Astrocyte (in vitro differentiated cells and primary cell): ENCODE results near the gene TH. TPM values are rescaled to one million over a fixed set of nuclear protein-coding genes. Genes with fewer than 3 reads are reported as not detected.
A peak's percentile ranks its signal among the peaks of the same experiment; 100 is the strongest.
"Not testable (repeated sequence)": the region's sequence is repeated elsewhere in the genome, so short reads cannot be mapped to it uniquely, and the experiment has no call there.

Experiments
- DNase-seq: peaks from one replicate; pipeline ENCODE4 v3.0.0-alpha.2; 2010; ENCODE audit warnings: low read depth
- FAIRE-seq: peaks from 2 replicates; lab custom pipeline; 2011; peaks lifted over from hg19 to GRCh38; lab: Jason Lieb, UNC
- H2AFZ ChIP-seq: 2 replicates; pipeline ENCODE4 v1.6.0; 2012; ENCODE audit warnings: low read depth, low read length, inconsistent platforms
- H3K27ac ChIP-seq: 2 replicates; pipeline ENCODE4 v1.5.1; 2011; ENCODE audit warnings: low read depth, low read length, inconsistent platforms
- H3K27me3 ChIP-seq: 2 replicates; pipeline ENCODE4 v1.6.0; 2011; ENCODE audit warnings: low read length, inconsistent platforms; ENCODE audit not compliant: insufficient read depth
- H3K36me3 ChIP-seq: 2 replicates; pipeline ENCODE4 v1.5.1; 2011; ENCODE audit warnings: low read length, inconsistent platforms; ENCODE audit not compliant: insufficient read depth
- H3K4me1 ChIP-seq: 2 replicates; pipeline ENCODE4 v1.5.1; 2011; ENCODE audit warnings: low read length, inconsistent platforms; ENCODE audit not compliant: insufficient read depth
- H3K4me2 ChIP-seq: 2 replicates; pipeline ENCODE4 v1.6.0; 2012; ENCODE audit warnings: low read length, inconsistent platforms
- H3K4me3 ChIP-seq: 2 replicates; pipeline ENCODE4 v1.5.1; 2011; ENCODE audit warnings: low read depth, mild to moderate bottlenecking, low read length, inconsistent platforms; ENCODE audit not compliant: insufficient read depth
- H3K79me2 ChIP-seq: 2 replicates; pipeline ENCODE4 v1.6.0; 2012; ENCODE audit warnings: mild to moderate bottlenecking, low read length, inconsistent platforms; ENCODE audit not compliant: insufficient read depth
- H3K9ac ChIP-seq: 2 replicates; pipeline ENCODE4 v1.6.0; 2012; ENCODE audit warnings: mild to moderate bottlenecking, low read length, inconsistent platforms
- H3K9me3 ChIP-seq: 2 replicates; pipeline ENCODE4 v1.5.1; 2012; ENCODE audit warnings: low read depth, mild to moderate bottlenecking, low read length, inconsistent platforms; ENCODE audit not compliant: insufficient read depth
- H4K20me1 ChIP-seq: 2 replicates; pipeline ENCODE4 v1.6.0; 2012; ENCODE audit warnings: low read length, inconsistent platforms; ENCODE audit not compliant: insufficient read depth
- H3K27ac Mint-ChIP-seq: one replicate; pipeline ENCODE4 v1.8.0; 2021; ENCODE audit warnings: mild to moderate bottlenecking, mixed read lengths; ENCODE audit not compliant: unreplicated experiment
- H3K27me3 Mint-ChIP-seq: one replicate; pipeline ENCODE4 v1.8.0; 2021; ENCODE audit warnings: low read depth, mixed read lengths; ENCODE audit not compliant: unreplicated experiment
- H3K36me3 Mint-ChIP-seq: one replicate; pipeline ENCODE4 v1.8.0; 2021; ENCODE audit warnings: low read depth, mixed read lengths; ENCODE audit not compliant: unreplicated experiment
- H3K4me1 Mint-ChIP-seq: one replicate; pipeline ENCODE4 v1.8.0; 2021; ENCODE audit warnings: low read depth, mixed read lengths; ENCODE audit not compliant: unreplicated experiment
- H3K4me3 Mint-ChIP-seq: one replicate; pipeline ENCODE4 v1.8.0; 2021; ENCODE audit warnings: mild to moderate bottlenecking, moderate library complexity, mixed read lengths; ENCODE audit not compliant: unreplicated experiment
- H3K9me3 Mint-ChIP-seq: one replicate; pipeline ENCODE4 v1.8.0; 2021; ENCODE audit warnings: mild to moderate bottlenecking, mixed read lengths; ENCODE audit not compliant: unreplicated experiment
- EZH2 ChIP-seq: IDR thresholded peaks from 2 replicates; pipeline ENCODE4 v1.6.1; 2012; ENCODE audit warnings: mild to moderate bottlenecking, low read length, inconsistent platforms; ENCODE audit not compliant: insufficient read depth
- total RNA-seq: library from RNA; stranded (reverse); gene quantifications from 2 replicates; pipeline ENCODE4 v1.2.1, GENCODE V29; 2021
- TF ChIP-seq, protein P1 (sequence below): IDR thresholded peaks from 2 replicates; pipeline ENCODE4 v1.5.1; 2011; ENCODE audit warnings: low read depth, mild to moderate bottlenecking, inconsistent platforms, low read length, moderate library complexity; ENCODE audit not compliant: insufficient read depth

Gene TH
- total RNA-seq, 1 donor from 2014 or later = not detected

DNA sequence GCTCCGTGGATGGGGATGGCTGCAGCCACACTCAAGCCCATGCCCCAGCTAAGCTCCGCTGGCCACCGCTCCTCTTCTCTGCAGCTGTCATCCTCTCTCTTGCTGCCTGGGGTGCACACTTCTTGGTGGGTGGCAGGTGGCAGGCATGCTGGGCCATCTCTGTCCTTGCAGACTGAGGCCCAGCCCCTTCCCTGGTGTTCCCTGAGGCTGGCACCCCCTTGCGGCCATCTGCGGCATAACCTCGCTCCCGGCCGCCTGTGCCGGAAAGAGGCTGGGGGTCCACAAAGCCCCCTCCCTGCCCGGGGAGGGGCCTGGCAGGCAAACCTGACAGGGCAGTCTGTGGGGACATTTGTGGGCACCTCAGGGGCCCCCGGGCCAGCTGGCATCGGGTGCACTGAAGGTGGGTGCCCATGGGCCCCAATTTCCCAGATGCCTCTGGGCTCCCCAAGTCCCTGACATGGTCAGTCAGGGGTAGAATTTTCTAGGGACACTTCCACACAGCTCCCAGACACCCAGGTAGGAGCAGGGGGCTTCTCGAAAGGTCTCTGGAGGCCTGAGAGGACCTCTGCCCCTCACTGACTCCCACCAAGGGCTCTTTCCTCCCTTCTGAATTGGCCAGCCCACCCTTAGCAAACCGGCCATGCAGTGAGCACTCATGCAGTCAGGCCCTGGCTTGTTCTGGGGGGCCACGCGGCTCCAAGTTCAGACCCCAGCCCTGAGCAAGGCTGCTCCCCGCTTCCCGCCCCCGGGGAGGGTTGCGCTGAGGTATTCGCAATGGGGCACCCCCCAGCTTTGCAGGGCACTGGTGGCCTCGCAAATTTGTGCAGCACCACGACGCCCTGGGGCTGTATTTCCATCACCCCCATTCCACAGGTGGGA is 23.5 kb upstream of the TH start:
- no peaks in the 10 kb centered on the region for H3K36me3 ChIP-seq
- no peaks in the 10 kb centered on the region for H3K9me3 ChIP-seq
- Mint-ChIP-seq H3K36me3 (no peaks in the 10 kb centered on the region), H3K27ac (no peak overlapping the region), H3K27me3 (peaks cover 46% of the 10 kb centered on the region), H3K9me3 (peaks cover 3% of the 10 kb centered on the region), H3K4me1 (no peaks in the 10 kb centered on the region), H3K4me3 (no peak overlapping the region)
- peaks cover 6% of the 10 kb centered on the region for H4K20me1 ChIP-seq
- no peaks in the 10 kb centered on the region for H3K79me2 ChIP-seq
- no peak overlapping the region for H3K9ac ChIP-seq
- H3K27ac ChIP-seq = no peak overlapping the region
- no peak for TF ChIP-seq EZH2
- TF ChIP-seq, protein P1, sequence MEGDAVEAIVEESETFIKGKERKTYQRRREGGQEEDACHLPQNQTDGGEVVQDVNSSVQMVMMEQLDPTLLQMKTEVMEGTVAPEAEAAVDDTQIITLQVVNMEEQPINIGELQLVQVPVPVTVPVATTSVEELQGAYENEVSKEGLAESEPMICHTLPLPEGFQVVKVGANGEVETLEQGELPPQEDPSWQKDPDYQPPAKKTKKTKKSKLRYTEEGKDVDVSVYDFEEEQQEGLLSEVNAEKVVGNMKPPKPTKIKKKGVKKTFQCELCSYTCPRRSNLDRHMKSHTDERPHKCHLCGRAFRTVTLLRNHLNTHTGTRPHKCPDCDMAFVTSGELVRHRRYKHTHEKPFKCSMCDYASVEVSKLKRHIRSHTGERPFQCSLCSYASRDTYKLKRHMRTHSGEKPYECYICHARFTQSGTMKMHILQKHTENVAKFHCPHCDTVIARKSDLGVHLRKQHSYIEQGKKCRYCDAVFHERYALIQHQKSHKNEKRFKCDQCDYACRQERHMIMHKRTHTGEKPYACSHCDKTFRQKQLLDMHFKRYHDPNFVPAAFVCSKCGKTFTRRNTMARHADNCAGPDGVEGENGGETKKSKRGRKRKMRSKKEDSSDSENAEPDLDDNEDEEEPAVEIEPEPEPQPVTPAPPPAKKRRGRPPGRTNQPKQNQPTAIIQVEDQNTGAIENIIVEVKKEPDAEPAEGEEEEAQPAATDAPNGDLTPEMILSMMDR = peak; percentile 50
- no peak overlapping the region for H3K4me3 ChIP-seq
- no peak overlapping the region for H2AFZ ChIP-seq
- no peak overlapping the region for H3K4me2 ChIP-seq
- H3K4me1 ChIP-seq = no peaks in the 10 kb centered on the region
- peaks cover 13% of the 10 kb centered on the region for H3K27me3 ChIP-seq
- no peak for DNase-seq
- no peak for FAIRE-seq

DNA sequence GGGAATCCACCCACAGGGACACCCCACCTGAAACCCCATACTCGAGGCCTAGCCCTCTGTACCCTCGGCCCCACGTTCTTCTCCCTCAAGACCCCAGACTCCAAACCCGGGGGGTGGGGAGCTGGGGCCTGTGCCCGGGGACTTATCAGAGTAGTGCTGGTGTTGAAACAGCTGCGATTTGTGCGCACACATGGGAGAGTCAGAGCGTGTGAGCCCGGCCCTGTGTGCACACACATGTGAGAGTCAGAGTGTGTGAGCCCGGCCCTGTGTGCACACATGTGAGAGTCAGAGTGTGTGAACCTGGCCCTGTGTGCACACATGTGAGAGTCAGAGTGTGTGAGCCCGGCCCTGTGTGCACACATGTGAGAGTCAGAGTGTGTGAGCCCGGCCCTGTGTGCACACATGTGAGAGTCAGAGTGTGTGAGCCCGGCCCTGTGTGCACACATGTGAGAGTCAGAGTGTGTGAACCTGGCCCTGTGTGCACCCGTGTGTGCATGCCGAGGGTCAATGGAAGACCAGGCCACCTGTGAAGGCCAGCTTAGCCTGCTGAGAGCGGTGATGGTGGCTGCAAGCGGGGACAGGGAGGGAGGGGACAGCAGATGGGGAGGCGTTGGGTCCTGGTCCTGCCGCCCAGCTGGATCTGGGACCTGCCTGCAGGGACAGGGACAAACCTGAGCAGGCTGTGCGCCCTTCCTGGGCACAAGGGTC is 22.4 kb upstream of the TH start:
- not testable (repeated sequence) for H3K79me2 ChIP-seq, H3K4me1 Mint-ChIP-seq, H3K9ac ChIP-seq, H3K4me2 ChIP-seq, DNase-seq, H4K20me1 ChIP-seq, H3K36me3 Mint-ChIP-seq, H2AFZ ChIP-seq, H3K27ac ChIP-seq, H3K36me3 ChIP-seq, H3K4me3 ChIP-seq, H3K4me1 ChIP-seq, FAIRE-seq, H3K9me3 ChIP-seq, H3K9me3 Mint-ChIP-seq, H3K4me3 Mint-ChIP-seq, H3K27ac Mint-ChIP-seq
- peaks cover 13% of the 10 kb centered on the region for H3K27me3 ChIP-seq
- peaks cover 51% of the 10 kb centered on the region for H3K27me3 Mint-ChIP-seq

DNA sequence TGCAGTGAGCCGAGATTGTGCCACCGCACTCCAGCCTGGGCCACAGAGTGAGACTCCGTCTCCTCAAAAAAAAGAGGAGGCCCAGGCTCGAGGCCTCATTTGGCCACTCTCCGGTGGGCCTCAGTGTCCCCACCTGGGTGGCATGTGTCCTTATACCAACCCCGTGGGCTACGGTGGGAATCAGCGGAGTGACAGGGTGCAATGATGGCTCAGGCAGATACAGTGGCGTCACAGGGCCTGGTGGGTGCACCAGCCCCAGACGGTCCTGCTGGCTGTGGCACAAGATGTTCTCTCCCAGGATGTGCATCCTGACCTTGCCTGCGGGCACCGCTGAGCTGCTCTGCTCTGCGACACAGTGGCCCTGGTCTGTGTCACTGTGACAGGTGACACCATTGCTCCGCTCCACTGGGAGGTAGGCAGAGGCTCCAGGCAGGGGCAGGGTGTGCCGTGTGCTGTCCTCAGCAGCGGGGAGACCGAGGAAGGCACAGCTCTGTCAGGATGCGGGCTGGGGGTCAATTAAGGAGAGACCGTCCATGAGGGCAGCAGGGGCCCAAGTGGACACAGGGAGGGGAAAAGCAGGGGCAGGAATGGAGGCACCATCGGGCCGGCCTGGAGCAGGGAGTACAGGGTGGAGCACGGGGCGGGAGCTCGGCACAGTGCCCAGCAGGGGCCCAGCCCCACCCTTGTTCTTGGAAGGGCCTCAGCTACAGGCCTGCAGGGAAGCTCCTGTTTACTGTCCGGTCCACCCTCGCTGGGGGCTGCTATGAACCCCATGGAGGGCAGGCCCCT is 21.7 kb upstream of the TH start:
- Mint-ChIP-seq H3K27ac (no peak overlapping the region), H3K36me3 (no peaks in the 10 kb centered on the region), H3K9me3 (peaks cover 3% of the 10 kb centered on the region), H3K4me3 (no peak overlapping the region), H3K4me1 (no peaks in the 10 kb centered on the region), H3K27me3 (peaks cover 47% of the 10 kb centered on the region)
- H3K27ac ChIP-seq = no peak overlapping the region
- H3K4me2 ChIP-seq = no peak overlapping the region
- no peak overlapping the region for H3K9ac ChIP-seq
- peaks cover 20% of the 10 kb centered on the region for H3K27me3 ChIP-seq
- TF ChIP-seq EZH2 = no peak
- TF ChIP-seq, protein P1 = no peak
- peaks cover 6% of the 10 kb centered on the region for H4K20me1 ChIP-seq
- no peak overlapping the region for H3K4me3 ChIP-seq
- no peaks in the 10 kb centered on the region for H3K36me3 ChIP-seq
- DNase-seq (no peak), FAIRE-seq (no peak)
- no peaks in the 10 kb centered on the region for H3K4me1 ChIP-seq
- H3K79me2 ChIP-seq = no peaks in the 10 kb centered on the region
- H2AFZ ChIP-seq = no peak overlapping the region
- no peaks in the 10 kb centered on the region for H3K9me3 ChIP-seq
